Inflammatory macrophage (primary cell): ENCODE results near the gene SAA2.
"Not testable (repeated sequence)": the region's sequence is repeated elsewhere in the genome, so short reads cannot be mapped to it uniquely, and the experiment has no call there.

ENCODE experiments used
- DNase-seq, 2 donors: peaks; one replicate each; pipeline ENCODE4 v3.0.0-alpha.2; 2020 to 2022
- total RNA-seq, 18 experiments: gene quantifications; one replicate each; lab custom pipeline; 2026; ENCODE audit warnings: mixed read lengths in 6 of 18, inconsistent platforms in 2 of 18; lab: John Stamatoyannopoulos, UW

The SAA2 gene
- 0 to 0.59 (median 0) reads per million in 18 experiments for total RNA-seq

DNA sequence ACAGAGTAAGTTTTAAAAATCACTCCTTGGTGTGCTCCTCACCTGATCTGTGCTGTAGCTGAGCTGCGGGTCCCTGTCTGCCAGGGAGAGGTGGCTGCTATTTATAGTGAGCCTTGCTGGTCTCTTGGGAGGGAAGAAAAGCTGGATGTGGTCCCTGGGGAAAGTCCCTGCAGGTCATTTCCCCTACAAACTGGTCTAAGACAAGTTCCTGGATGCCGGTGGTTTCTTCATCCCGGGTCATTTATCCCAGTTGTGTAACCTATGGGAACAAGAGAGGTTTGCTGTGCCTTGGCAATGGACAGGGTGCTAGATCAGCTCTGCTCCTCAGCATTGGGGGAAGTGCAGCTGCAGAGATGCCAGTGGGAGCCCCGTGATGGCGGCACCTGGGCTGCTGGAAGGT, at the start of gene SAA2:
Gene SAA2, minus strand, starts transcription at position 108 of the 400 bp plus-strand sequence. CDS start 657 bp downstream, outside the sequence.
- no peak for DNase-seq

DNA sequence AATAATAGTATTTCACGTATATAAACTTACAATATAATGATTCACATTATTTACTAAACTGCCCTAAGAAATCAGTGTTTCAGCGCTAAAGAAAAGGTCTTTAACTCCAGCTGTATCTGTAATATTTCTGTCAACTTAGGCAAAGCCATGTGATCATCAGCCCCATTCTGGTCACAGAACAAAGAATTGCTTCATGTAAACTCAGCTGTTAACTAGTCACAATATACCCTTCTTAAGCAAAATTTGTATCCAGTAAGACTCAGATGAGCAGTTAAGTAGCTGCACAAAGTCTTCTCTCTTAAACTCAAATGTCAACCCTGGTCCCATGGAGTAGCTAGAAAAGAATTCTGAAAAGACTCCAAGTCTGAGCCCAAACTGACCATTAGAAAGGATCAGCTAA, 46.8 kb upstream of the SAA2 start:
- DNase-seq: peak; percentile 16 to 33

DNA sequence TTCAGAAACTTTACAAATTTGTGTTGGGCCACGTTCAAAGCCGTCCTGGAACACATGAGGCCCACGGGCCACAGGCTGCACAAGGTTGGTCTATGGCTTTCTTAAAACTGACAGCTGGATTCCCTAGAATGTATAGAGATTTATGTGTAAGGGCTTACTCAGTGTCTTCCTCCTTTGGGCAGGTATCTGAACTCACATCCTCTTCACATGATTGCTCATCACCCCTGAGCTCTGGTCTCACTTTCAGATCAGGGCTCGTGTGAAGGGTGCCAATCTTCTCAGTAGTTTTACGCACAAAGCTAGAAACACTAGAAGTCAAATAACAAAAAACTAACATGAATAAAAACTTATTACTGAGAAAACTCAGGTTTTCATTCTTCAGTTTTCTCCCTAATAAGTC, 46.4 kb upstream of the SAA2 start:
- DNase-seq: no peak

DNA sequence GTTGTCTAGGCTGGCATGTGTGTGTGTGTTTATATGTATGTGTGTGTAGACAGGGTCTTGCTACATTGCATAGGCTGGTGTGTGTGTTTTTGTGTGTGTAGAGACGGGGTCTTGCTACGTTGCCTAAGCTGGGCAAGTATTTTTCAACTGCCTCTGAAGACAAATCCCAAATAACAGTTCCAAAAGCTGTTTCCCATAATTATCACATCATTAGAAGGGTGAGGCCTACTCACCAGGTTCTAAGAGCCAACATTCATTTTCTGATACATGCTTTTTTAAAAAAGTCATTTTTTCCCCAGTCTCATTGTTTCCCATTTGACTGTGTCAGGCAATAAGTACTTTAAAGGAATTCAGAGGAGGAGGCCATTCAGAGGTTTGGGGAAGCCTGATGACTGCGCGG, 40.4 kb upstream of the SAA2 start:
- no peak for DNase-seq

DNA sequence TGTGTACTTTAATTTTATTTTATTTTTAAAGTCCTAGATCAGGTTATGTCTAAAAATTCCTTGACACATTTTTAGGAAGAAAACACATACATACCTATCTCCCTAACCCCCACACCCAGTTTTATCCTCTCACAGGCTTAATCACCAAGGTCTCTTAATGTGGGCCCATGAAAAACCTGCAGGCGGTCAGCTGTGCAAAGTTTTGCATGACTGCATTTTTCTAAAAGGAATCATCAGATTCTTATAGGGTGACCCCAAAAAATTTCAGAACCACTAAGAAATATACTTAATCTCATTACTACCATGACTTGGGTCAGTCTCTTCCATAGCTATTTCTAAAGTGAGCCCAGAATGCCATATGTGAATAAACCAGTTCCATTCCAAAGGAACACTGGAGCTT, 37.4 kb upstream of the SAA2 start:
- no peak for DNase-seq

DNA sequence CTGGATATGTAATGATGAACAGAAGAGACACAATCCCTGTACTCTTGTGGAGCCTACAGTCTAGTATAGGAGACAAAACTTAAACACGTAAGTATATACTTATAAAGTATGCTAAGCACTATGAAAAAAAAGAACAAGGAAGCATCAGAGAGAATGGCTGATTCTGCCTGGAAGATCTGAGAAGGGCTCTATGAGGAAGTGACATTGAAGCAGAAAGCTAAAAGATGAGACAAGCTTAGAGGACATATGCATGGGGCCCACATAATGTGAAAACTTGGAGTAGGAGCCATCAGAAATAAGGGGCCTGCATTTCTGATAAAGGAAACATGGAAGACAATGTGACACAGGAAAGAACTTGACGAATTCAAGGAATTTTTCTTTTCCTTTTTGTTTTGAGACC, 34.2 kb upstream of the SAA2 start:
- peak in 1 of 2 donors; percentile 17 for DNase-seq

DNA sequence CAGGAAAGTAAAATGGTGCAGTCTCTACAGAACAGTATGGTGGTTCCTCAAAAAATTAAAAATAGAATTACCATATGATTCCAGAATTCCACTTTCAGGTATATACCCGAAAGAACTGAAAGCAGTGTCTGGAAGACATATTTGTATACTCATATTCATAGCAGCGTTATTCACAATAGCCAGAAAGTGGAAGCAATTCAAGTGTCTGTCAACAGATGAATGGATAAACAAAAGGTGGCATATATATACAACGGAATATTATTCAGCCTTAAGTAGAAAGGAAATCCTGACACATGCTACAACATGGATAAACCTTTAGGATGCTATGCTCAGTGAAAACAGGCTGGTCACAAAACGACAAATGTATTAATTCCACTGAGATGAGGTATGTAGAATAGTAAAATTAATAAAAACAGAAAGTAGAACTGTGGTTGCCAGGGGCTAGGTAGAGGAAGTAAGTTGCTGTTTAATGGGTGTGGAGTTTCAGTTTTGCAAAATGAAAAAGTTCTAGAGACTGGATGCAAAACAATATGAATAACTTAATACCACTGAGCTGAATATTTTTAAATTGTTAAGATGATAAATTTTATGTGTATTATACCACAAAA, 32.1 kb upstream of the SAA2 start:
- DNase-seq: peak in 1 of 2 donors; percentile 27

DNA sequence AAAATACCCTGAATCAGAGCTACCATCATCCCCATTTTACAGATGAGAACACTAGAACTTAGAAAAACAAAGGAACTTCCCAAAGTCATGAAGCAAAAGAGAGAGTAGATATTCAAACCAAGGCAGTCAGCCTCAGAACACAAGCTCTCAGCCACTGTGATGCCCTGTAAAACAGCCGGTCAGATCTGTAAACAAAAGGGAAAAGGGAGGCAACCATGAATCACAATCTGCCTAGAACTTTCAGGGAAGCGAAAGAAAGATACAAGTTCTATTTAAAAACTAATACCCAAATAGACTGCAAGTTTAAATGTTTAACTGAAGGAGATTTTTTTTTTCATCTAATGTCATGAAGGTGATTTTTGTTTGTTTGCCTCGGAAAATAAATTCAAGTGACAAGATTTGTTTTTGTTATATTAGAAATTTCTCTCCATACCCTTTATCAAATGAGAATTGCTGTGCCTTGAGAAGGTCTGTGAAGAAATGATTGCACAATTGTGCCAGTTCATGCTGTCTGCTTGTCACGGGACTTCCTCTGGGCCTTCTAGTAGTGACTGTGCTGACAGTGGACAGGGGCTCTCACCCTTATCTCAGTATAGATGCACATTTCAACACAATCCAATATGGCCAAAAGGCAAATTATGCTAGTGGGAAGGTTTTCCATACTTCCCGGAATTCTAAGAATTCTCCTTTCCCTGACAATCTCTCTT, 29.2 kb upstream of the SAA2 start:
- DNase-seq: peak; percentile 88

DNA sequence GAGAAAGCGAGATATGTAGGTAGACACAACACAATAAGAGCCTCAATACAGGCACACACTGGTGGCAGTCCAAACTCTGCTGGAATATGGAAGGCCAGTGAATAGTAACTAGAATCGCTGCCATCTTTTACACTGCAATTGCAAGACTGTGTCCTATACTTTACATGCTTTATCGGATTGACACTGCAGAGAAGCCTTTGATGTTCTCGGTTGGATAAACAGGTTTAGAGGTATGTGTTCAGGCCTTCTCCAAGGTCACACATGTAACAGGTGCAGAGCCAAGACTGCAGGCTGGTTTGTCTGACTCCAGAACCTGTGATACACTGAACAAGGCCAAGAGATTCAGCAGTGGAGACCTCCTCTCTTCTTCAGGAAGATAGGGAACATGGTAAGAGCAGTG, 22.7 kb upstream of the SAA2 start:
- DNase-seq: no peak

DNA sequence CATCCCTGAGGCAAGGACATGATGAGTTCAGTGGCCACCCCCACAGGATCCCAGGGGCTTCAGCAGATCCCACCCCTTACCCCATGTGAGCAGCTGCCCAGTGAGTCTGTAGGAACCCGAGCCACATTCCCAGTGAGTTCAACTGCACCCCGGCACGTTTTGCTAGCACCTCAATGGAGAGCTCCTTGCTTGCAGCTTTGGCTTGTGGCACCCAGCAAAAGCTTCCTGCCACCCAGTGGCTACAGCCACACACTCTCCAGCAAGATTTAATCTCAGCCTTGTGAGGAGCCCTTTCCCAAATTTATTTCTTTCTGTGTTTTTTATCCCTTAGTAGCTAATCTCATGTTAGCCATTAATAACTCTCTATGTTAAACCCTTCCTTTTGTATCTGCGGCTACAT, 21.6 kb upstream of the SAA2 start:
- DNase-seq: no peak

DNA sequence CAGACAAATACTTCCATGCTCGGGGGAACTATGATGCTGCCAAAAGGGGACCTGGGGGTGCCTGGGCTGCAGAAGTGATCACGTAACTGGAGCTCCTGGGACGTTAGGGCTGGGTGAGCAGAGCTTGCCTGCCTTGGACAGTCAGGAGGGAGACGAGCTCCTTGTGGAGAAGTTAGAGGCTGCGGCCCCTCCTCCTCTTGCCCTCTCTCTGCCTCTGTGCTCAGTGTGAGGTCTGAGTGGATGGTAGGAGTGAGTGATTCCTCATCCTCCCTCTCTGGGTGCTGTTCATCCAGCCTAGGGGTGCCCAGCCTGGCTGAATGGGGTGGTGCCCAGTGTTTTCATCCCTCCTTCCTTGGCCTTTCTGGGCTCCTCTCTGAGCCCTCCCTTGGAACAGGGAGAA, 20.8 kb upstream of the SAA2 start:
- not testable (repeated sequence) for DNase-seq

DNA sequence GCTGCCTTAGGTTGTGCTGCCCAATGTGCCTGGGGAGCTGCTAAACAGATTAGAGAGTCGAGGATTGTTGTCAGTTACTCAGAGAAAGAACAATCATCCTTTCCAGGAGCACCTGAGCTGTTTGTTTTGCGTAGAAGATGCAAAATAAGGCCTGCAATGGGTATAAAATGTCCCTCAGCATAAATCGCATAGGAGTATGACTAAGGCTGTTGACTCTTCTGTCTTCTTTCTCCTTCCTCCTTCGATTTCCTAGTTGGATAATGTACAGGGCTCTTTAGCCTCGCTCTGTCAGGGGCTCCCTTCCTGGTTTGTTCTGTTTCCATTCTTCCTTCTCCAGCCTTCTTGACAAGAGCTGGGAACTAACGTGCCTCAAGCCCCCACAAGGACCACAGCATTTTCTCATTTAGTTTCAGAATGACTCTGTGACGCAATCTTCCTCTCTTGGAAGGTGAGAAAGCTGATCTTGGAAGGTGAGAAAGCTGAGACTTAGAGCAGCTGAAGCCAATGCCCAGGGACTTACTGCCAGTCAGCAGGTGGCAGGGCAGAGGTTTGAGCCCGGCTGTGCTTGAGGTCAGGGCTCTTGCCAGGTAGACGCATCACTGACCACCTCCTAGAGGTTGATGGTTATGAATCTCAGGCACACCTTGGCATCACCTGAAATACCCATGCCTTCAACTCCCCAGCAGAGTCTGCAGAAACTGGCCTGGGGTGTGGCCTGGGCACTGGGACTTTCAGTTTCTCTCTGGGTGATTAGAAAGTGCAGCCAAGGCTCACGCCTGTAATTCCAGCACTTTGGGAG, 19.1 kb upstream of the SAA2 start:
- not testable (repeated sequence) for DNase-seq

DNA sequence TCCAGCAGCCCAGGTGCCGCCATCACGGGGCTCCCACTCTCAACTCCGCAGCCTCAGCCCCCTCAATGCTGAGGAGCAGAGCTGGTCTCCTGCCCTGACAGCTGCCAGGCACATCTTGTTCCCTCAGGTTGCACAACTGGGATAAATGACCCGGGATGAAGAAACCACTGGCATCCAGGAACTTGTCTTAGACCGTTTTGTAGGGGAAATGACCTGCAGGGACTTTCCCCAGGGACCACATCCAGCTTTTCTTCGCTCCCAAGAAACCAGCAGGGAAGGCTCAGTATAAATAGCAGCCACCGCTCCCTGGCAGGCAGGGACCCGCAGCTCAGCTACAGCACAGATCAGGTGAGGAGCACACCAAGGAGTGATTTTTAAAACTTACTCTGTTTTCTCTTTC, 17.5 kb upstream of the SAA2 start, which contains the start of gene SAA1:
Gene SAA1, plus strand, starts transcription at position 316 of the 400 bp plus-strand sequence. CDS start 624 bp downstream, outside the sequence.
- no peak for DNase-seq

DNA sequence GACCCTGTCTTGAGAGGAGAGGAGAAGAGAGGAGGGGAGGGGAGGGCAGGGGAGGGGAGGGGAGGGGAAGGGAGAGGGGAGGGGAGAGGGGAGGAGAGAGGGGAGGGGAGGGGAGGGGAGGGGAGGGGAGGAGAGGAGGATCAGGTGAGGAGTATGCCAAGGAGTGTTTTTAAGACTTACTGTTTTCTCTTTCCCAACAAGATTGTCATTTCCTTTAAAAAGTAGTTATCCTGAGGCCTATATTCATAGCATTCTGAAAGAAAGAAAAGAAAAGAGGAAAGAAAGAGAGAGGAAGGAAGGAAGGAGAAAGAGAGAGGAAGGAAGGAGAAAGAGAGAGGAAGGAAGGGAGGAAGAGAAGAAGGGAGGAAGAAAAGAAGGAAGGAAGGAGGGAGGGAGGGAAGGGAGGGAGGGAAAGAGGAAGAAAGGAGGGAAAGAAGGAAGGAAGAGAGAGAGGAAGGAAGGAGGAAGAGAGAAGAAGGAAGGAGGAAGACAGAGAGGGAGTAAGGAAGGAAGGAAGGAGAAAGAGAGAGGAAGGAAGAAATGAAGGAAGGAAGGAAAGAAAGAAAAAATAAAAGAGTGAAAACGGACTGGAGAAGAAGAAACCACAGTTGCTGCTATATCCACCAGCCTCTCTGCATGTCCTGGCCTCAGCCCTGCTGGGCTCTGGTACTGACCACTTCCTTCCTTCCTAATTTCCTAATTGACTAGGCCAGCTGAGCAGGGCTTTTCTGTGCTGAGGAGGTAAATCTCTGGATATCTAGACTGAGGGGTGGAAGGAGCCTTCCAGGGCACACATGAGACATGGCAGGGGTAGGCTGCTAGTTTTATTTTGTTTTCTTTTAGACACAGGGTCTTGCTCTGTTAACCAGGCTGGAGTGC, 16.4 kb upstream of the SAA2 start:
- peak in 1 of 2 donors; percentile 18 for DNase-seq

DNA sequence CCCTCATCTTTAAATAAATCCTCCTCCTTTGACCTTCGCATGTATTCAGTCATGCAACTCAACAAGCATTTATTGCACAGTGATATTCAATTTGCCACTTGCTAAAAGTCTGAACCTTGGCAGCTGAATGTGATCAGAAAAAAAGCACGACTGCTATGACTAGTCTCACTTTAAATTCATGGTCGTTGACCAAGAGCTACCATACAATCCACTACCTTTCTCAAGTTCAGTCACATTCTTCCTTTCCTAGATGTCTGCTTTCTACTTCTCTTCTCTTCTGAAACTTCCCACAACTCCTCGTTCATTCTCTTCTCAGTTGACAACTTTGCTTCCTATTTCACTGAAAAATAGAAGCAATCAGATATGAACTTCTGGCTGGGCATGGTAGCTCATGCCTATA, 15.6 kb upstream of the SAA2 start:
- no peak for DNase-seq

DNA sequence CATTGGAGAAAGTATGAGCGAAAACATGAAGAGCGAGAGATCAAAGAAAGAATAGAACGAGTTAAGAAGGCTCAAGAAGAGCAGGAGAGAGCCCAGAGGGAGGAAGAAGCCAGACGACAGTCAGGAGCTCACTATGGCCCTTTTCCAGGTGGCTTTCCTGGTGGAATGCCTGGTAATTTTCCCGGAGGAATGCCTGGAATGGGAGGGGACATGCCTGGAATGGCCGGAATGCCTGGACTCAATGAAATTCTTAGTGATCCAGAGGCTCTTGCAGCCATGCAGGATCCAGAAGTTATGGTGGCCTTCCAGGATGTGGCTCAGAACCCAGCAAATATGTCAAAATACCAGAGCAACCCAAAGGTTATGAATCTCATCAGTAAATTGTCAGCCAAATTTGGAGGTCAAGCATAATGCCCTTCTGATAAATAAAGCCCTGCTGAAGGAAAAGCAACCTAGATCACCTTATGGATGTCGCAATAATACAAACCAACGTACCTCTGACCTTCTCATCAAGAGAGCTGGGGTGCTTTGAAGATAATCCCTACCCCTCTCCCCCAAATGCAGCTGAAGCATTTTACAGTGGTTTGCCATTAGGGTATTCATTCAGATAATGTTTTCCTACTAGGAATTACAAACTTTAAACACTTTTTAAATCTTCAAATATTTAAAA, 14.3 kb upstream of the SAA2 start:
- DNase-seq: not testable (repeated sequence)

DNA sequence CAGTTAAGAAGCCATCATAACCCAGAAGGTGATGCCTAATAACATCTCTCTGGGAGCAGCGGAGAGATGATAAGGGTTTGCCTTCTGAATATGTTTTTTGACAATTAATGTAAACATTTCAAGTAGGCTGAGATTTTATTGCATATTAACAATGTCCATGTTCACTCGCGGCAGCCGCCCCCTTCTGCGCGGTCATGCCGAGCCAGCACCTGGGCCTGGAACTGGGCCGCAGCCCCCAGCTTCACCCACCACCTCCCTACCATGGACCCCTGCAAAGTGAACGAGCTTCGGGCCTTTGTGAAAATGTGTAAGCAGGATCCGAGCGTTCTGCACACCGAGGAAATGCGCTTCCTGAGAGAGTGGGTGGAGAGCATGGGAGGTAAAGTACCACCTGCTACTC, 13.3 kb upstream of the SAA2 start:
- no peak for DNase-seq

DNA sequence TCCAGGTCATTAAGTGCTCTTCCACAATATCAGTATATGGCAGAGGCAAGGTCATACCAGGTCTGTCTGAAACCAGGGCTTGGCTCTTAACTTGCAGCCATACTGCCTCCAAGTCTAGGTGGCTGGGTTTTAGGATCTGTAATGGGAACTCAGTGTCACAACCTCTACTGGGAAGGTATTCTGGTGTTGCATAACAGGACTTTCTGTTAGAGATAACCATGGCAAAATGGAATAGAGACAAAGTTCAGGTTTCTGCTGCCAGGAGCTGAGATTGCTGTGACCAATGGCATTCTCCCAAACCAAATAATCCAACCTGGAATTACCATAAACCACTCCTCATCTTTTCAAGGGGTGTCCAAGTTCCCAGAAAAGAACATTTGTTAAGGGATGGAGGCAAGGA, 10.8 kb upstream of the SAA2 start:
- no peak for DNase-seq

DNA sequence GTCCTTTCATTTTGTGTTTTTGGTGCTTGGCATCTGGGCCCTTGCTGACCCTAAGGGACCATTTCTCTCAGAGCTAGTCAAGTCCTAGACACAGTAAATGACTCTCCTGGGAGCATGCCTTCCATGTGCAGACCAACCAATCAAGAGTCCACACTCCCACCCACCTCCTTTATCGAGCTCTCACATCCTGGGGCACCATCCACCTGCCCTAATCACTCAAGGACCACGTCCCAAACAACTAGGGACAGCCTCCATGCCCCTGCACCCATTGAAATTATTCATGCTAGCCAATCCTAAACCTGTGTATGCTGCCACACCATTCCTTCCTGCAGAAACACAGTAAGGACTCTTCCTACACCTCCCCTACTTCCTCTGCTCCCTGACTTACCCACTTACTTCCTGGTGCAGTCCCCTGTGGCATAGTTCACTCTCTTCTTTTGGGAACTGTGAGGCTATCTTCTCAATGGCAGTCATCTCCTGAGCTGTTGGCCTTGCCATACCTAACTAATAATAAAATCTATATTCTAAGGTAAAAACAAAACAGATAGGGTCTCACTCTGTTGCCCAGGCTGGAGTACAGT, 6.4 kb upstream of the SAA2 start:
- no peak for DNase-seq

DNA sequence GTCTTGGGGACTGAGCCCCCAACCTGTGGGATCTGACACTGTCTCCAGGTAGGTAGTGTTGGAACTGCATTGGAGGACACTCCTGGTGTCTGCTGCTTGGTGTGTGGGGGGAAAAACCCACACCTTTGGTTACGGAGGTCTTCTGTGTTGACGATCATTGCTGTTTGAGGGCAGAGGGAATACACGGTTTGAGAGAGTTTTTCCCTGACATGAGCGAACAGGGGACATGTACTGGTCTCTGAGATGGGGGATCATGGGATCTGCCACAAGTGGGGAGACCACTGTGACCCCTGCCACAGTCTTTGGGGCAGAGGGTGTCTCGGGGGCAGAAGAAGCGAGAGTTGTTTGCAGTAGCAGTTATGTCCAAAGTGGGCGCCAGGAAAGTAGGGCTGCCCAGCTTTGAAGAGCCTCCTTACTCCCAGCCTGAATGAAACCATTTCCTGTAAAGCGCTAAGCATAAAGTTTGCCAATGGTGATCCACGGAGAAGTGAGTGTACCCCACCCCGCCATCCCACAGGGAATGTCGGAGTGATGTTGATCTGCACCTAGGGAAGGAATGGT, 5.4 kb upstream of the SAA2 start:
- DNase-seq: no peak

DNA sequence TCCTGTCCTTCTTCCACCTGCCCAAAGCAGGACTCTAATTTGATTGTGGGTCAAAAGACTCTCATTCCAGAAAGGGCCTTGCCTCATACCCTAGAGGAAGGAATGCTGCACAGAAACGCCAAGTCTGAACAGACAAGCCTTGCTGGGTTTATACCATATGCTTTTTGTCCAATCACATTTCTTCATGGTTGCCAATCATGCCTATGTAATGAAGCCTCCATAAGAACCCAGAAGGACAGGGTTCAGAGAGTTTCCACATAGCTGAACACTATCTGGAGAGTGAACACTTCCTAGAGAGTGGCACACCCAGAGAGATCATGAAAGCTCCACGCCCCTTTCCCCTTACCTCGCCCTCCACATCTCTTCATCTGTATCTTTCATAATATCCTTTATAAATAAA, 4.8 kb upstream of the SAA2 start:
- DNase-seq: no peak
